KMS-11 (cell line): ENCODE measurements around the gene CD37.
"Not testable (repeated sequence)": the region's sequence is repeated elsewhere in the genome, so short reads cannot be mapped to it uniquely, and the experiment has no call there.

Experiments used
- H2AFZ ChIP-seq: fragments of 200-600 bp; sonication (generic); 2 replicates; pipeline ENCODE4 v1.6.1; 2016; ENCODE audit warnings: antibody characterized with exemption, mixed run types, low read depth
- H3K27ac ChIP-seq: fragments of 200-600 bp; sonication (generic); 2 replicates; pipeline ENCODE4 v1.6.1; 2016; ENCODE audit warnings: mild to moderate bottlenecking, mixed run types
- H3K27me3 ChIP-seq: fragments of 200-600 bp; sonication (generic); 2 replicates; pipeline ENCODE4 v1.6.1; 2017; ENCODE audit warnings: mild to moderate bottlenecking, low read depth, mixed run types, moderate library complexity; ENCODE audit not compliant: insufficient read depth
- H3K36me3 ChIP-seq: fragments of 200-600 bp; sonication (generic); 2 replicates; pipeline ENCODE4 v1.6.1; 2017; ENCODE audit warnings: mild to moderate bottlenecking, mixed run types; ENCODE audit not compliant: insufficient read depth
- H3K4me1 ChIP-seq: fragments of 200-600 bp; sonication (generic); 2 replicates; pipeline ENCODE4 v1.6.1; 2016; ENCODE audit warnings: mild to moderate bottlenecking, low read depth, mixed run types; ENCODE audit not compliant: poor library complexity, severe bottlenecking
- H3K4me2 ChIP-seq: fragments of 200-600 bp; sonication (generic); 2 replicates; pipeline ENCODE4 v1.7.0; 2016; ENCODE audit warnings: mild to moderate bottlenecking, mixed run types
- H3K4me3 ChIP-seq: fragments of 200-600 bp; sonication (generic); IDR thresholded peaks from 2 replicates; pipeline ENCODE4 v1.6.1; 2017; ENCODE audit warnings: low read depth, low read length, mixed read lengths; ENCODE audit not compliant: insufficient read depth
- H3K79me2 ChIP-seq: fragments of 200-600 bp; sonication (generic); 2 replicates; pipeline ENCODE4 v1.6.1; 2016; ENCODE audit warnings: low read depth, mixed run types; ENCODE audit not compliant: insufficient read depth
- H3K9ac ChIP-seq: fragments of 200-600 bp; sonication (generic); 2 replicates; pipeline ENCODE4 v1.6.1; 2016; ENCODE audit warnings: mild to moderate bottlenecking, mixed run types
- H4K20me1 ChIP-seq: fragments of 200-600 bp; sonication (generic); 2 replicates; pipeline ENCODE4 v1.6.1; 2016; ENCODE audit warnings: mild to moderate bottlenecking, mixed run types; ENCODE audit not compliant: insufficient read depth
- CTCF ChIP-seq: fragments of 200-600 bp; sonication (generic); conservative IDR thresholded peaks from 2 replicates; pipeline ENCODE4 v1.6.1; 2017; ENCODE audit warnings: low read depth, mild to moderate bottlenecking, antibody characterized with exemption, low read length, moderate library complexity, mixed read lengths

Gene CD37

DNA sequence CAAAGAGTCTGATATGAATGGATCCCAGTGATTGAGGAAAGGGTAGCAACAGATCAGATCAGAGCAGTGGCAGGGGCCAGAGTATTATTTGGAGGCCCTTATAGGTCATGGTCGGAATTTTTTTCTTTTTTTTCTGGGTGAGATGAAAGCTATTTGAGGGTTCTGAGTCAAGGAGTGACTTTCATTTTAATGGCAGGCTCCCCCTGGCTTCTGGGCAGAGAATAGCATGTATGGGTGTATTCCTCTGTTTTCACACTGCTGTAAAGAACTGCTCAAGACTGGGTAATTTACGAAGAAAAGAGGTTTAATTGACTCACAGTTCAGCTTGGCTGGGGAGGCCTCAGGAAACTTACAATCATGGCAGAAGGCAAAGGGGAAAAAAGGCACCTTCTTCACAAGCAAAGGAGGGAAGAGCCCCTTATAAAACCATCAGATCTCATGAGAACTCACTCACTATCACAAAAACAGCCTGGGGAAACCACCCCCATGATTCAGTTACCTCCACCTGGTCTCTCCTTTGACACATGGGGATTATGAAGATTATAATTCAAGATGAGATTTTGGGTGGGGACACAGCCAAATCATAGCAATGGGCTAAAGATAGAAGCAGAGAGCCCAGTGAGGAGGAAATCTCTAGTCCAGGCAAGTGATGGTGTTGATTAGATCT, 7.2 kb upstream of the CD37 start:
- no peaks in the 10 kb centered on the region for H3K79me2 ChIP-seq
- TF ChIP-seq CTCF: peak; percentile 84
- no peaks in the 10 kb centered on the region for H3K4me1 ChIP-seq
- H3K27ac ChIP-seq: no peak overlapping the region
- no peak overlapping the region for H3K9ac ChIP-seq
- no peak overlapping the region for H3K4me2 ChIP-seq
- no peaks in the 10 kb centered on the region; the same call in 1 of the 2 replicates for H3K27me3 ChIP-seq
- peak overlapping the region; percentile 5; the same call in 1 of the 2 replicates for H2AFZ ChIP-seq
- H3K36me3 ChIP-seq: no peaks in the 10 kb centered on the region
- no peaks in the 10 kb centered on the region for H4K20me1 ChIP-seq
- H3K4me3 ChIP-seq: no peak overlapping the region

GRCh38 chr19:49328741-49329140, 6.5 kb upstream of the CD37 start:
- Histone ChIP-seq H3K27me3 (no peaks in the 10 kb centered on the region; the same call in 1 of the 2 replicates), H3K4me1 (no peaks in the 10 kb centered on the region), H3K4me3 (no peak overlapping the region), H3K27ac (no peak overlapping the region), H4K20me1 (no peaks in the 10 kb centered on the region), H3K79me2 (no peaks in the 10 kb centered on the region), H3K36me3 (no peaks in the 10 kb centered on the region), H2AFZ (no peak overlapping the region), H3K4me2 (no peak overlapping the region), H3K9ac (no peak overlapping the region)
- no peak for TF ChIP-seq CTCF

DNA sequence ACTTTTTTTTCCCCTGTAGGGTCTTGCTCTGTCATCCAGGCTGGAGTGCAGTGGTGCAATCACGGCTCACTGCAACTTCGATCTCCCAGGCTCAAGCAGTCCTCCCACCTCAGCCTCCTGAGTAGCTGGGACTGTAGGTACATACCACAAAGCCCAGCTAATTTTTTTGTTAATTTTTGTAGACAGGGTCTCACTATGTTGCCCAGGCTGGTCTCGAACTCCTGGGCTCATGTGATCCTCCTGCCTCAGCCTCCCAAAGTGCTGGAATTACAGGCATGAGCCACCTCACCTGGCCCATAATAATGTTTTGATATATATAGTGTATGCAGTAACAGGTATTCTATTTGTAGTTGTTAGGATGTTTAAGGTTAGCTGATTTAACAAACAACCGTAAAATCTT, 4.0 kb upstream of the CD37 start:
- H4K20me1 ChIP-seq, H3K79me2 ChIP-seq, H3K9ac ChIP-seq, H3K4me2 ChIP-seq, H3K4me3 ChIP-seq, H3K27ac ChIP-seq, H3K36me3 ChIP-seq, H3K4me1 ChIP-seq, H3K27me3 ChIP-seq: not testable (repeated sequence)
- H2AFZ ChIP-seq: peak overlapping the region; percentile 41

DNA sequence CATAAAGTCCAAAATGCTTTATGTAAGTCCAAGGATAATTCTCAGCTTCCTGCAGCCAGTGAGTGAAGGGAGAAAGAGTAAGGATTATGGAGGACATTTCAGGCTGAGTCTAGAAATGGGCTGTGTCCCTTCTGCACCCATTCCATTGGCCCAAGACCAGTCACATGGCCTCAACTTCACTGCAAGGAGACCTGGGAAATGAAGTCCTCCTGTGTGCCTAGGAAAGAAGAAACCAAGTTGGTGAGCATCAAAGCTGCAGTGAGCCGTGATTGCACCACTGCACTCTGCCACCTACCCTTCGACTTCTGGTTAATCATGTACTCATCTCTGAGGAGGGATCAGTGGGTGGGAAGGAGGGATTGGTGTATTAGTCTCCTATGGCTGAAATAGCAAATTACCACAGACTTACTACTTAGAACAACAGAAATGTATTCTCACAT, 3.6 kb upstream of the CD37 start:
- H3K4me1 ChIP-seq: peaks cover 2% of the 10 kb centered on the region
- H3K79me2 ChIP-seq: no peaks in the 10 kb centered on the region
- no peak overlapping the region for H3K4me2 ChIP-seq
- H3K27ac ChIP-seq: no peak overlapping the region
- TF ChIP-seq CTCF: no peak
- H2AFZ ChIP-seq: peak overlapping the region; percentile 41; the same call in 1 of the 2 replicates
- no peak overlapping the region for H3K4me3 ChIP-seq
- no peaks in the 10 kb centered on the region for H4K20me1 ChIP-seq
- H3K9ac ChIP-seq: no peak overlapping the region
- H3K27me3 ChIP-seq: no peaks in the 10 kb centered on the region; the same call in 1 of the 2 replicates
- no peaks in the 10 kb centered on the region for H3K36me3 ChIP-seq

DNA sequence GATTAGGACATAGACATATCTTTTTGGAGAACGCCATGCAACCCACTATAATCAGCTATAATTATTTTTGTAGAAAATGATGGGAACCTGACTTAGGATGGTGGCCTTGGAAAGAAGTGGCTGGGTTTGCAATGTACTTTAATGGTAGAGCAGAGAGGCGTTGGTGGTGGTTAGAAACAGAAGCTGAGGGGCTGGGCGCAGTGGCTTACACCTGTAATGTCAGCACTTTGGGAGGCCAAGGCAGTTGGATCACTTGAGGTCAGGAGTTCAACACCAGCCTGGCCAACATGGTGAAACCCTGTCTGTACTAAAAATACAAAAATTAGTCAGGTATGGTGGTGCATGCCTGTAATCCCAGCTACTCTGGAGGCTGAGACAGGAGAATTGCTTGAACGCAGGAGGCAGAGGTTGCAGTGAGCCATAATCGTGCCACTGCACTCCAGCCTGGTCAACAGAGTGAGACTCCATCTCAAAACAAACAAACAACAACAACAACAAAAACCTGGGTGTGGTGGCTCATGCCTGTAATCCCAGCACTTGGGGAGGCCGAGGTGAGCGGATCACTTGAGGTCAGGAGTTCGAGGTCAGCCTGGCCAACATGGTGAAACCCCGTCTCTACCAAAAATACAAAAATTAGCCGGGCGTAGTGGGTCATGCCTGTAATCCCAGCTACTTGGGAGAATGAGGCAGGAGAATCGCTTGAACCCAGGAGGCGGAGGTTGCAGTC, 2.4 kb upstream of the CD37 start:
- H3K27ac ChIP-seq, H3K36me3 ChIP-seq, H3K27me3 ChIP-seq, H2AFZ ChIP-seq, H3K79me2 ChIP-seq, H3K4me3 ChIP-seq, H3K4me2 ChIP-seq, H3K9ac ChIP-seq, H3K4me1 ChIP-seq, H4K20me1 ChIP-seq: not testable (repeated sequence)
